Measurements from ENCODE around the gene PERCC1. TPM values are rescaled to one million over a fixed set of nuclear protein-coding genes. Genes with fewer than 3 reads are reported as not detected.

PERCC1 gene
- total and polyA plus RNA-seq, 2 of the 4 experiments (the other 2 are of a cell fraction), result not detected

- H3K4me3 ChIP-seq (ENCODE audit: insufficient read depth, low read depth, low read length), result no peak overlapping the region
- ChIA-PET POLR2A (ENCODE audit: unreplicated experiment) (no interaction called here), CTCF (no interaction called here)
- no peak overlapping the region for H3K56ac ChIP-seq (ENCODE audit: extremely low read depth, insufficient read depth, low read length)
- no peak overlapping the region for H3K4me2 ChIP-seq (ENCODE audit: low read depth, low read length)
- H3K9me1 ChIP-seq (ENCODE audit: insufficient read depth, low read length), result no peaks in the 10 kb centered on the region
- H4K5ac ChIP-seq (ENCODE audit: low read depth, low read length), result no peak overlapping the region
- H2BK15ac ChIP-seq (ENCODE audit: low read depth, low read length), result no peak overlapping the region
- DNase-seq, result no peak
- BruUV-seq (replicated peaks), result no TSS peak
- no peaks in the 10 kb centered on the region for H3K27me3 ChIP-seq (ENCODE audit: control insufficient read depth, insufficient read depth, low read length)
- dilution Hi-C loops (cut with HindIII; ENCODE audit: low sequenced_read_pairs, unreplicated experiment), result no loop called here
- no peak overlapping the region for H3K27ac ChIP-seq (ENCODE audit: insufficient read depth, low read length)
- TF ChIP-seq MXI1 (IDR thresholded peaks at IDR 0.05; ENCODE audit: borderline replicate concordance, low read depth, low read length) (no peak), RFX5 (IDR thresholded peaks at IDR 0.05; ENCODE audit: low read depth, low read length) (no peak), NFE2L2 (IDR thresholded peaks at IDR 0.05; ENCODE audit: low read depth, low read length) (no peak), RAD21 (IDR thresholded peaks at IDR 0.05; ENCODE audit: low read length) (no peak), USF2 (IDR thresholded peaks at IDR 0.05; ENCODE audit: low read depth, low read length) (no peak), RCOR1 (IDR thresholded peaks at IDR 0.05; ENCODE audit: insufficient replicate concordance, low read length) (no peak), BHLHE40 (IDR thresholded peaks at IDR 0.05; ENCODE audit: low read depth, low read length) (no peak), CHD1 (IDR thresholded peaks at IDR 0.05; ENCODE audit: low read depth, low read length) (no peak), SMC3 (IDR thresholded peaks at IDR 0.05; ENCODE audit: low read depth, low read length) (no peak), FOS (IDR thresholded peaks at IDR 0.05; ENCODE audit: low read depth, low read length) (no peak), CEBPB (IDR thresholded peaks at IDR 0.05; ENCODE audit: low read depth, low read length) (no peak), MAZ (IDR thresholded peaks at IDR 0.05; ENCODE audit: borderline replicate concordance, low read depth, low read length) (no peak), POLR2A (IDR thresholded peaks at IDR 0.05; ENCODE audit: low read depth, low read length) (no peak), MAFK (IDR thresholded peaks at IDR 0.05; ENCODE audit: low read depth, low read length) (no peak)
- TF ChIP-seq, protein P1, sequence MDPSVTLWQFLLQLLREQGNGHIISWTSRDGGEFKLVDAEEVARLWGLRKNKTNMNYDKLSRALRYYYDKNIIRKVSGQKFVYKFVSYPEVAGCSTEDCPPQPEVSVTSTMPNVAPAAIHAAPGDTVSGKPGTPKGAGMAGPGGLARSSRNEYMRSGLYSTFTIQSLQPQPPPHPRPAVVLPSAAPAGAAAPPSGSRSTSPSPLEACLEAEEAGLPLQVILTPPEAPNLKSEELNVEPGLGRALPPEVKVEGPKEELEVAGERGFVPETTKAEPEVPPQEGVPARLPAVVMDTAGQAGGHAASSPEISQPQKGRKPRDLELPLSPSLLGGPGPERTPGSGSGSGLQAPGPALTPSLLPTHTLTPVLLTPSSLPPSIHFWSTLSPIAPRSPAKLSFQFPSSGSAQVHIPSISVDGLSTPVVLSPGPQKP (IDR thresholded peaks at IDR 0.05; ENCODE audit: borderline replicate concordance, low read depth, low read length), result no peak
- TF ChIP-seq, protein P2, sequence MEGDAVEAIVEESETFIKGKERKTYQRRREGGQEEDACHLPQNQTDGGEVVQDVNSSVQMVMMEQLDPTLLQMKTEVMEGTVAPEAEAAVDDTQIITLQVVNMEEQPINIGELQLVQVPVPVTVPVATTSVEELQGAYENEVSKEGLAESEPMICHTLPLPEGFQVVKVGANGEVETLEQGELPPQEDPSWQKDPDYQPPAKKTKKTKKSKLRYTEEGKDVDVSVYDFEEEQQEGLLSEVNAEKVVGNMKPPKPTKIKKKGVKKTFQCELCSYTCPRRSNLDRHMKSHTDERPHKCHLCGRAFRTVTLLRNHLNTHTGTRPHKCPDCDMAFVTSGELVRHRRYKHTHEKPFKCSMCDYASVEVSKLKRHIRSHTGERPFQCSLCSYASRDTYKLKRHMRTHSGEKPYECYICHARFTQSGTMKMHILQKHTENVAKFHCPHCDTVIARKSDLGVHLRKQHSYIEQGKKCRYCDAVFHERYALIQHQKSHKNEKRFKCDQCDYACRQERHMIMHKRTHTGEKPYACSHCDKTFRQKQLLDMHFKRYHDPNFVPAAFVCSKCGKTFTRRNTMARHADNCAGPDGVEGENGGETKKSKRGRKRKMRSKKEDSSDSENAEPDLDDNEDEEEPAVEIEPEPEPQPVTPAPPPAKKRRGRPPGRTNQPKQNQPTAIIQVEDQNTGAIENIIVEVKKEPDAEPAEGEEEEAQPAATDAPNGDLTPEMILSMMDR (conservative IDR thresholded peaks at IDR 0.05; ENCODE audit: low read depth, low read length), result no peak
- peaks cover 3% of the 10 kb centered on the region; the same call in 1 of the 2 replicates for H3K9me3 ChIP-seq (ENCODE audit: control insufficient read depth, insufficient read depth, low read length)
- no peak overlapping the region for H2AFZ ChIP-seq (replicated peaks; ENCODE audit: low read length, poor library complexity)
- intact Hi-C loops (cut with micrococcal nuclease), result loop anchor here (10.0 kb wide), 1 partner anchor 52 kb away; the partner anchor contains the start of gene UQCC4
- H3K36me3 ChIP-seq (ENCODE audit: control insufficient read depth, insufficient read depth, low read length), result no peaks in the 10 kb centered on the region
- WGBS, 2 experiments (ENCODE audit: extremely low coverage in 2 of 2, insufficient read length in 1 of 2), result 100% methylated on average over 2 of the region's 10 CpGs; no CpG with 5 or more reads in 1 of the 2 experiments
- no peak overlapping the region for H2AK5ac ChIP-seq (ENCODE audit: low read depth, low read length)
- H4K8ac ChIP-seq (ENCODE audit: low read depth in 2 of 2, low read length in 2 of 2), result no peak overlapping the region
- peaks cover 15 to 25% of the 10 kb centered on the region in 2 experiments for H3K79me1 ChIP-seq (ENCODE audit: low read depth in 1 of 2, low read length in 2 of 2)
- in situ Hi-C loops (cut with MboI; ENCODE audit: low sequenced_read_pairs), result no loop called here
- no peak overlapping the region for H2BK120ac ChIP-seq (ENCODE audit: low read depth, low read length)
- 0 out of 2 replicates have a peak, but pooled peaks cover 4% of the 10 kb centered on the region for H3K4me1 ChIP-seq (ENCODE audit: control insufficient read depth, insufficient read depth, low read length)
- H2AK9ac ChIP-seq (replicated peaks; ENCODE audit: low read depth, low read length, poor library complexity), result peak overlapping the region; percentile 6
- no peak overlapping the region for H2BK5ac ChIP-seq (ENCODE audit: low read depth, low read length, poor library complexity, severe bottlenecking)
- H2BK20ac ChIP-seq (ENCODE audit: low read depth, low read length), result no peak overlapping the region
- no peak overlapping the region for H3K18ac ChIP-seq (ENCODE audit: low read depth, low read length)
- H3K4ac ChIP-seq (ENCODE audit: low read depth, low read length), result no peak overlapping the region
- no peak overlapping the region for H3K9ac ChIP-seq (ENCODE audit: low read depth, low read length)
- H4K20me1 ChIP-seq (ENCODE audit: insufficient read depth, low read length), result 0 out of 2 replicates have a peak, but pooled peaks cover under 1% of the 10 kb centered on the region
- H3K14ac ChIP-seq (replicated peaks; ENCODE audit: low read depth, low read length), result no peak overlapping the region
- ATAC-seq (ENCODE audit: low read depth), result no peak
- no peak overlapping the region for H4K91ac ChIP-seq (ENCODE audit: insufficient read depth, low read depth, low read length)
- H3K23ac ChIP-seq (ENCODE audit: low read depth, low read length), result no peak overlapping the region
These were observed 46.2 kb downstream of the PERCC1 start for GRCh38 chr16:1477033-1477432.

Measured in IMR-90 (cell line).